HCT116 (cell line): Measurements from ENCODE around the gene LRRIQ4. TPM values are rescaled to one million over a fixed set of nuclear protein-coding genes. Genes with fewer than 3 reads are reported as not detected.

Experiments
- ATAC-seq: fragments of 200-7000 bp; cut with Tn5 transposase; 2 replicates; pipeline ENCODE4 v1.9.1; 2020; ENCODE audit warnings: mild to moderate bottlenecking, moderate library complexity
- BruUV-seq: library from RNA; stranded (reverse); fragments of 400-500 nt; replicated peaks from 2 replicates; lab custom pipeline; 2021; lab: Mats Ljungman, UMichigan
- CTCF ChIA-PET: fragments of 300-600 bp; sonication (Branson Sonifier 250); formaldehyde crosslinking; loops from one replicate; lab custom pipeline; 2021; ENCODE audit warnings: antibody characterized with exemption; lab: Charles Lee
- POLR2A ChIA-PET: fragments of 300-600, 350-600 bp; sonication (Branson Sonifier 250); formaldehyde crosslinking; loops from one replicate; lab custom pipeline; 2021; ENCODE audit warnings: antibody characterized with exemption; lab: Charles Lee
- RAD21 ChIA-PET, 2 experiments: fragments of 300-600 bp; sonication (Branson Sonifier 250); formaldehyde crosslinking; loops; one replicate each; lab custom pipeline; 2023; ENCODE audit warnings: low total read pairs in 2 of 2; ENCODE audit not compliant: uncharacterized antibody in 2 of 2, unreplicated experiment in 2 of 2, low non-redundant PET in 1 of 2; lab: Charles Lee
- DNase-seq: peaks from one replicate; pipeline ENCODE4 v3.0.0-alpha.2; 2010; ENCODE audit warnings: low read depth, low spot score
- H2AFZ ChIP-seq: fragments of 200-600 bp; shearing (Covaris generic), sonication (generic); 2 replicates; pipeline ENCODE4 v1.6.1; 2017; ENCODE audit warnings: low read depth, mixed run types, mixed read lengths, antibody characterized with exemption, low read length; ENCODE audit not compliant: poor library complexity, severe bottlenecking
- H3K27ac ChIP-seq: 2 replicates; pipeline ENCODE4 v1.5.1; 2012; ENCODE audit warnings: low read depth, low read length
- H3K27me3 ChIP-seq: fragments of 200-600 bp; sonication (generic); 2 replicates; pipeline ENCODE4 v1.6.1; 2016; ENCODE audit warnings: mixed run types, low read length, mixed read lengths; ENCODE audit not compliant: insufficient read depth
- H3K36me3 ChIP-seq, 2 experiments: fragments of 200-500 bp in 1 of 2; fragments of 200-600 bp in 1 of 2; sonication (Bioruptor generic) in 1 of 2; sonication (generic) in 1 of 2; 2 replicates each; pipeline versions ENCODE4 v1.5.1 to v1.6.1; 2014 to 2016; ENCODE audit warnings: low read length in 2 of 2, inconsistent platforms in 1 of 2, mixed read lengths in 1 of 2, mixed run types in 1 of 2; ENCODE audit not compliant: insufficient read depth in 2 of 2, control insufficient read depth in 1 of 2
- H3K4me1 ChIP-seq, 2 experiments: fragments of 200-600 bp in 1 of 2; sonication (generic) in 1 of 2; 2 replicates each; pipeline versions ENCODE4 v1.5.1 to v1.6.1; 2012 to 2017; ENCODE audit warnings: low read length in 2 of 2, inconsistent platforms in 1 of 2, mild to moderate bottlenecking in 1 of 2, mixed read lengths in 1 of 2, mixed run types in 1 of 2, moderate library complexity in 1 of 2; ENCODE audit not compliant: insufficient read depth in 2 of 2, control insufficient read depth in 1 of 2
- H3K4me2 ChIP-seq: fragments of 200-600 bp; sonication (generic); 2 replicates; pipeline ENCODE4 v1.6.1; 2017; ENCODE audit warnings: mixed run types, low read length, mixed read lengths
- H3K4me3 ChIP-seq, 2 experiments: fragments of 200-600 bp in 1 of 2; sonication (generic) in 1 of 2; replicated peaks in 1 of 2; 2 replicates each; pipeline ENCODE4 v1.5.1; 2011 to 2016; ENCODE audit warnings: low read length in 2 of 2, control low read depth in 1 of 2, low read depth in 1 of 2, mild to moderate bottlenecking in 1 of 2, mixed read lengths in 1 of 2, mixed run types in 1 of 2
- H3K79me2 ChIP-seq: fragments of 200-600 bp; sonication (generic); 2 replicates; pipeline ENCODE4 v1.6.1; 2017; ENCODE audit warnings: mild to moderate bottlenecking, mixed run types, low read length, moderate library complexity, mixed read lengths; ENCODE audit not compliant: insufficient read depth
- H3K9ac ChIP-seq: fragments of 200-600 bp; sonication (generic); 2 replicates; pipeline ENCODE4 v1.6.1; 2016; ENCODE audit warnings: low read length, mixed read lengths
- H3K9me2 ChIP-seq: fragments of 200-600 bp; sonication (generic), shearing (Covaris generic); 2 replicates; pipeline ENCODE4 v1.6.1; 2017; ENCODE audit warnings: mixed run types, mild to moderate bottlenecking, moderate library complexity; ENCODE audit not compliant: insufficient read depth
- H3K9me3 ChIP-seq, 2 experiments: fragments of 200-500 bp in 1 of 2; fragments of 200-600 bp in 1 of 2; sonication (Bioruptor generic) in 1 of 2; sonication (generic) in 1 of 2; 2 replicates each; pipeline ENCODE4 v1.6.1; 2014 to 2017; ENCODE audit warnings: low read length in 2 of 2, mixed read lengths in 2 of 2, inconsistent platforms in 1 of 2, low read depth in 1 of 2, mild to moderate bottlenecking in 1 of 2, mixed run types in 1 of 2, moderate library complexity in 1 of 2; ENCODE audit not compliant: control insufficient read depth in 1 of 2, insufficient read depth in 1 of 2
- H4K20me1 ChIP-seq: fragments of 200-600 bp; sonication (generic), shearing (Covaris generic); 2 replicates; pipeline ENCODE4 v1.6.1; 2017; ENCODE audit warnings: mixed run types, mild to moderate bottlenecking, moderate library complexity; ENCODE audit not compliant: insufficient read depth
- CBX3 ChIP-seq: IDR thresholded peaks from 2 replicates; pipeline ENCODE4 v1.6.1; 2012; ENCODE audit warnings: low read depth
- CEBPB ChIP-seq: IDR thresholded peaks from 2 replicates; pipeline ENCODE4 v1.6.1; 2012; ENCODE audit warnings: low read depth
- CTCF ChIP-seq, 3 experiments: fragments of 200-600 bp in 1 of 3; sonication (generic) in 1 of 3; IDR thresholded peaks in 2 of 3; conservative IDR thresholded peaks in 1 of 3; 2 replicates each; pipeline ENCODE4 v1.5.1; 2012 to 2017; ENCODE audit warnings: low read depth in 2 of 3, low read length in 2 of 3, antibody characterized with exemption in 1 of 3, borderline replicate concordance in 1 of 3, control low read depth in 1 of 3, mild to moderate bottlenecking in 1 of 3, mixed read lengths in 1 of 3, mixed run types in 1 of 3, moderate library complexity in 1 of 3; ENCODE audit not compliant: insufficient read depth in 1 of 3
- ELF1 ChIP-seq: IDR thresholded peaks from 2 replicates; pipeline ENCODE4 v1.6.1; 2012; ENCODE audit warnings: low read depth, borderline replicate concordance
- EZH2phosphoT487 ChIP-seq: fragments of 200-600 bp; IDR thresholded peaks from 2 replicates; pipeline ENCODE4 v1.6.1; 2018; ENCODE audit warnings: antibody characterized with exemption, borderline replicate concordance
- FOSL1 ChIP-seq: IDR thresholded peaks from 2 replicates; pipeline ENCODE4 v1.6.1; 2012; ENCODE audit warnings: low read depth
- JUND ChIP-seq: IDR thresholded peaks from 2 replicates; pipeline ENCODE4 v1.6.1; 2012
- POLR2A ChIP-seq: IDR thresholded peaks from 2 replicates; pipeline ENCODE4 v1.7.0; 2011; ENCODE audit warnings: borderline replicate concordance; ENCODE audit not compliant: insufficient read depth, insufficient read length; ENCODE audit errors: extremely low read depth
- RAD21 ChIP-seq: IDR thresholded peaks from 2 replicates; pipeline ENCODE4 v1.6.1; 2012; ENCODE audit warnings: low read depth, mild to moderate bottlenecking
- SRF ChIP-seq: IDR thresholded peaks from 2 replicates; pipeline ENCODE4 v1.6.1; 2012; ENCODE audit warnings: low read depth
- TCF7L2 ChIP-seq: IDR thresholded peaks from 2 replicates; pipeline ENCODE4 v1.7.0; 2011; ENCODE audit warnings: borderline replicate concordance, inconsistent platforms; ENCODE audit not compliant: insufficient read depth, insufficient read length; ENCODE audit errors: extremely low read depth
- YY1 ChIP-seq: IDR thresholded peaks from 2 replicates; pipeline ENCODE4 v1.6.1; 2011; ENCODE audit warnings: low read length, low read depth, moderate library complexity, mild to moderate bottlenecking; ENCODE audit not compliant: insufficient replicate concordance; ENCODE audit errors: extremely low read depth
- ZBTB33 ChIP-seq: IDR thresholded peaks from 2 replicates; pipeline ENCODE4 v1.6.1; 2011; ENCODE audit warnings: mild to moderate bottlenecking, low read length, moderate library complexity; ENCODE audit not compliant: insufficient replicate concordance; ENCODE audit errors: extremely low read depth
- ZFX ChIP-seq: fragments of 450-650 bp; IDR thresholded peaks from 2 replicates; pipeline ENCODE4 v1.6.1; 2017
- intact Hi-C: fragments of 100-400 bp; cut with micrococcal nuclease; formaldehyde crosslinking; loops from 2 replicates; pipeline ENCODE4 v1.10.0; 2022
- total RNA-seq: library from RNA; stranded (reverse); gene quantifications from one replicate; pipeline ENCODE4 v1.2.1, GENCODE V29; 2021; ENCODE audit not compliant: unreplicated experiment
- TF ChIP-seq, protein P1 (sequence below): IDR thresholded peaks from 2 replicates; pipeline ENCODE4 v1.6.1; 2012
- TF ChIP-seq, protein P2 (sequence below): IDR thresholded peaks from 2 replicates; pipeline ENCODE4 v1.6.1; 2012; ENCODE audit warnings: low read depth

The LRRIQ4 gene
- total RNA-seq, 1 experiment from 2014 or later, result not detected

DNA sequence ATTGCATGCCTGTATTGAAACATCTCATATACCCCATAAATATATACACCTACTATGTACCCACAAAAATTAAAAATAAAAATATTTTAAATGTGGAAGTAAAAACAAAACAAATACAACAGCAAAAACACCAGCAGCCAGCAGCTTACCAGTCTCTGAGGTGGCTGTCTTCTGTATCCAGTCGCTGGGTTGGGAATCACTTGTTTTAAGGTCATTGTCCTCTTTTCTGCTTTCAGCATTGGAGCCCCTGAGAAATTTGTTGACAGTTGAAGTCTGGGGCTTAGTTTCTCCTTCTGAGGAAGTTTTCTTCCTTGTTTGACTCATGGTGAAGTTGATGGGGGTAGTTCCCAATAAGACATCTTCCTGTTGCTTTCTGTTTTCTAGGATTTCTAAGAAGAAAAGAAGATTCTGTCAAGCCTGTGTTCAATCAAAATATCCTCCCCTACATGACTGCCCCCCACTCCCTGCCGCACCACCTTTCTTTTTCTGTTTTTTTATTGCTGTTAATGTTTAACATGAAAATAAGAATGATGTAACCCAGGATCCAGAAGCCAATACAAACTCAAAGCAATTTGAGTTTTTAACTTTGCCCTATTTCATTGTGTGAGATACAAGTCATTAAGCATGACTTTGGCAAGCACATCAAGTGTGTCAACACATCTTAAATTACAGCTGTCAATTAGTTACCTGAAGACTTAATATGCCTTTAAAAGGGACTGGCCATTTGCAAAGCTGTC lies 57.0 kb downstream of the LRRIQ4 start, which contains the start of gene LRRC31:
LRRC31 (minus strand) TSS at position 452 of the 737 bp plus-strand sequence; CDS start at position 324, 128 bp downstream.
- Histone ChIP-seq H3K9ac (no peak within 1 kb of the TSS), H3K4me1 (no peaks in the 10 kb centered on the region), H3K4me3 (no peak within 1 kb of the TSS), H2AFZ (no peak within 1 kb of the TSS), H3K27me3 (no peaks in the 10 kb centered on the region), H3K79me2 (no peaks in the 10 kb centered on the region), H3K9me3 (no peaks in the 10 kb centered on the region), H3K27ac (no peak within 1 kb of the TSS), H3K36me3 (no peaks in the 10 kb centered on the region), H3K4me2 (no peak within 1 kb of the TSS), H4K20me1 (no peaks in the 10 kb centered on the region), H3K9me2 (no peaks in the 10 kb centered on the region)
- DNase-seq (no peak), ATAC-seq (no peak)
- no peak for TF ChIP-seq SRF
- no peak for TF ChIP-seq ELF1
- no peak for TF ChIP-seq ZBTB33
- TF ChIP-seq JUND, result no peak
- no peak for TF ChIP-seq CEBPB
- no peak for TF ChIP-seq EZH2phosphoT487
- TF ChIP-seq POLR2A, result no peak
- TF ChIP-seq YY1, result no peak
- TF ChIP-seq TCF7L2, result no peak
- TF ChIP-seq CBX3, result no peak
- TF ChIP-seq FOSL1, result no peak
- TF ChIP-seq CTCF (IDR thresholded peaks at IDR 0.05 in 2 of 3, conservative IDR thresholded peaks at IDR 0.05 in 1 of 3; ENCODE audit: borderline replicate concordance in 1 of 3, insufficient read depth in 1 of 3, low read depth in 2 of 3, low read length in 2 of 3), result no peak
- no peak for TF ChIP-seq RAD21
- no peak for TF ChIP-seq ZFX
- TF ChIP-seq, protein P1, sequence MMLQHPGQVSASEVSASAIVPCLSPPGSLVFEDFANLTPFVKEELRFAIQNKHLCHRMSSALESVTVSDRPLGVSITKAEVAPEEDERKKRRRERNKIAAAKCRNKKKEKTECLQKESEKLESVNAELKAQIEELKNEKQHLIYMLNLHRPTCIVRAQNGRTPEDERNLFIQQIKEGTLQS, result no peak
- TF ChIP-seq, protein P2, sequence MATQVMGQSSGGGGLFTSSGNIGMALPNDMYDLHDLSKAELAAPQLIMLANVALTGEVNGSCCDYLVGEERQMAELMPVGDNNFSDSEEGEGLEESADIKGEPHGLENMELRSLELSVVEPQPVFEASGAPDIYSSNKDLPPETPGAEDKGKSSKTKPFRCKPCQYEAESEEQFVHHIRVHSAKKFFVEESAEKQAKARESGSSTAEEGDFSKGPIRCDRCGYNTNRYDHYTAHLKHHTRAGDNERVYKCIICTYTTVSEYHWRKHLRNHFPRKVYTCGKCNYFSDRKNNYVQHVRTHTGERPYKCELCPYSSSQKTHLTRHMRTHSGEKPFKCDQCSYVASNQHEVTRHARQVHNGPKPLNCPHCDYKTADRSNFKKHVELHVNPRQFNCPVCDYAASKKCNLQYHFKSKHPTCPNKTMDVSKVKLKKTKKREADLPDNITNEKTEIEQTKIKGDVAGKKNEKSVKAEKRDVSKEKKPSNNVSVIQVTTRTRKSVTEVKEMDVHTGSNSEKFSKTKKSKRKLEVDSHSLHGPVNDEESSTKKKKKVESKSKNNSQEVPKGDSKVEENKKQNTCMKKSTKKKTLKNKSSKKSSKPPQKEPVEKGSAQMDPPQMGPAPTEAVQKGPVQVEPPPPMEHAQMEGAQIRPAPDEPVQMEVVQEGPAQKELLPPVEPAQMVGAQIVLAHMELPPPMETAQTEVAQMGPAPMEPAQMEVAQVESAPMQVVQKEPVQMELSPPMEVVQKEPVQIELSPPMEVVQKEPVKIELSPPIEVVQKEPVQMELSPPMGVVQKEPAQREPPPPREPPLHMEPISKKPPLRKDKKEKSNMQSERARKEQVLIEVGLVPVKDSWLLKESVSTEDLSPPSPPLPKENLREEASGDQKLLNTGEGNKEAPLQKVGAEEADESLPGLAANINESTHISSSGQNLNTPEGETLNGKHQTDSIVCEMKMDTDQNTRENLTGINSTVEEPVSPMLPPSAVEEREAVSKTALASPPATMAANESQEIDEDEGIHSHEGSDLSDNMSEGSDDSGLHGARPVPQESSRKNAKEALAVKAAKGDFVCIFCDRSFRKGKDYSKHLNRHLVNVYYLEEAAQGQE, result no peak
- CTCF ChIA-PET, result no interaction called here
- RAD21 ChIA-PET, result no interaction called here
- no TSS peak for BruUV-seq
- POLR2A ChIA-PET, result no interaction called here
- intact Hi-C loops, result loop anchor here (10.0 kb wide), 1 partner anchor 545 kb away; the partner anchor contains the start of gene CLDN11
